GM21737 (cell line): ENCODE data around the gene EVL.

Source experiments
- ATAC-seq: cut with Tn5 transposase; IDR thresholded peaks from one replicate; pipeline ENCODE4 v1.9.1; 2021; ENCODE audit warnings: mild to moderate bottlenecking, moderate library complexity; ENCODE audit not compliant: unreplicated experiment

The EVL gene

DNA sequence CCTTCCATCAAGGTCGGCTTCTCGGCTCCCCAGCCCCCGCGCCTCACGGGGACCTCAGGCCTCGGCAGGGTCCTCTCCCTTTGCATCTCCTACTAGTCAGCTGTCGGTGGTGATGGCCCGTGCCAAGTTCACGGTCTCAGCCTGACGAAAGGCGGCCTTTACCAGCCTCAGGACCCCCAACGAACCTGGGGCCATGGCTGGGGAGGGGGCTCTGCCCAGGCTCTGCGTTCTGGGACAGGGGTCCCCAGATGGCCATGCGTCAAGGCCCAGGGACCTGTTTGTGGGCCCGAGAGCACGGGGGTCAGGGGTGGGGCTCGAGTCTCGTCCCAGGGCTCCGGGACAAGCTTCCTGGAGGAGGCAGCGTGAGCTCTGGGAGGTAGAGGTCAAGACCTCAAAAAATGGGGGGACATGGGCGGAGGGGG lies 127.0 kb downstream of the EVL start:
- ATAC-seq, result no peak

DNA sequence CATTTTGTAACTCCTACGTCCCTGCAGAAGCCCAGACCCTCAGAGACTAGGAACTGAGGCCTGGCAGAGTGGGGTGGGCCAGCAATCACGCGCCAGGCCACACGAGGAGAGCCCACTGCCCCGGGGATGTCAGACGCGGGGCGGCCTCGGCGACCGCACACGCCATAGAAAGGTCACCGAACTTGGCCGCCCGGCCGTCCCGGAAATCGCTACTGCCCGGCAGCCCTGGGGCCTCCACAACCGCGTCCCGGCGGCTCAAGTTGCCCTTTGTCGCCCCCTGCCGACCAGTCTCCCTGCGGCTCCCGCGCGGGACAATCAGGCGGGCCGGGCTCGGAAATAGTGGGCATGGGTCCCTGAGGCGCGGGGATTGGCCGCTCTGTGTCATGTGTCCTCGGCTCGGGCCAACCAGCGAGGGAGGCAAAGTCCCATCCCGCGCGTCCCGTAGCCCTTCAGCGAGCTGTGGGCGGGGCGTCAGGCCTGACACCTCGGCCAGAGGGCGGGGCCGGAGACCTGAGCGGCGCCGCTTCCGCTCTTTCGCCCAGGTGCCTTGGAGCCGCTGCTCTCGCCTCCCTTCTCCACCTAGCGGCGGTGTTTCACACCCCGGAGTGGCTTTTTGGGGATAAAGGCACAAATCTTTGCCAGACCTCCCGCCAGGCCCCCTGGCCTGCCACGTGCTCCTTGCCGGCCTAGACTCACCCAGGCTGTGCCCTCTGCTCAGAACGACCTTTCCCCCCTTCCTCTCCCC lies 127.6 kb downstream of the EVL start:
- peak; percentile 98 for ATAC-seq
